Forelimb muscle (tissue), 1 donor: Measurements from ENCODE around the gene GALNTL6. TPM values are rescaled to one million over a fixed set of nuclear protein-coding genes. Genes with fewer than 3 reads are reported as not detected.
"Not testable (repeated sequence)": the region's sequence is repeated elsewhere in the genome, so short reads cannot be mapped to it uniquely, and the experiment has no call there.

ENCODE experiments used
- DNase-seq: peaks from one replicate; pipeline ENCODE4 v3.0.0-alpha.2; 2013; ENCODE audit warnings: low read depth
- polyA plus RNA-seq: library from polyadenylated mRNA; unstranded; fragments of 120-200 nt; gene quantifications from one replicate; pipeline ENCODE4 v1.2.1, GENCODE V29; 2013; ENCODE audit not compliant: insufficient read length

GALNTL6 gene
- polyA plus RNA-seq, 1 donor: 0.47 TPM

DNA sequence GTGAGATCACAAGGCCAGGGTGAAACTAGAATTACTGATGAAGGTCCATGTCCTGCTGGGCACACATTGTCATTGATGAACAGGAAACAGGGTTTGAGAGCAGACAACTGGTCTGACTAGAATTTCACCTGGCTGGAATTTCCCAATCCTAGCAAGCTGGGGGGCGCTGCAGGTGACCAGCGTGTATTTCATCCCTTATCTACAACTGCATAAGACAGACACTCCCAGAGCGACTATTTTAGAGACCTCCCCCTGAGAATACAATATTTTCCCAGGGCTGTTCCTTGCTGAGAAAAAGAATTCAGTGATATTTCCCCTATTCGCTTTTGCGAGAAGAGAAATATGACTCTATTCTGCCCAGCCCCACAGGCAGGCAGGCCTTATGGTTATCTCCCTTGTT lies 922.8 kb downstream of the GALNTL6 start:
- no peak for DNase-seq

DNA sequence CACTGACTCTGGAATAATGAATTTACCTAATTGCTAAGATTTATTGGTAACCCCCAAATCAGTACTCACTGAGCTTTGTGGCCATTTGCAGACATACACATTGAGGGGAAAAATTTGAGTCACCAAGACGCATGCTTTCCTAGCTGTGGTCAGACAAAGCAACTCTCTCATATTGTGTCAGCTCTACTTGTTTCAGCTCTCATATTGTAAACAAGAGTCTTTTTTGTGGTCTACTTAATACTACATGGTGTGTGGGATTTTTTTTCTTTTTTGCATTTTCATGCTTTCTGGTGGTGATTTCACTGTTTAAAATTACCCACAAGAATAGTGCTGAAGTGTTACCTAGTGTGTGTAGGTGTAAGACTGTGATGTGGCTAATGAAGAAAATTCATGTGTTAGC lies 927.2 kb downstream of the GALNTL6 start:
- DNase-seq: no peak

DNA sequence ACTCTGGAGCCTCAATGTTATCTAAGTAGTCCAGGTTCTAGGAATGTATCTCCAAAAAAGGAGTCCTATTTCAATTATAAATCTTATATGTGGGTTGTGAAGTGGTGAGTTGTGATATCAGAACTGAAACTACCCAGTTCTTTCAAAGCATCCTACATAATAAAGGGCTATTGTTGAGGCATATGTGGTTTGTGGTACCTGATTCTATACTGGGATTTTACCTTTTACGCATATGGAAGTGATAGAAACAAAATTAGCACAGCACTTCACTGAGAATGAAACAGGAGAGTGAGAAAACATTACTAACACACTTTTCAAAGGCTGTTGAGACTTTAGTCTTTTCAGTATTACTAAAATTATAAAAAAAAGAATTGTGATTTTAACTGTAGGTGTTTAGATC lies 937.7 kb downstream of the GALNTL6 start:
- DNase-seq: no peak

DNA sequence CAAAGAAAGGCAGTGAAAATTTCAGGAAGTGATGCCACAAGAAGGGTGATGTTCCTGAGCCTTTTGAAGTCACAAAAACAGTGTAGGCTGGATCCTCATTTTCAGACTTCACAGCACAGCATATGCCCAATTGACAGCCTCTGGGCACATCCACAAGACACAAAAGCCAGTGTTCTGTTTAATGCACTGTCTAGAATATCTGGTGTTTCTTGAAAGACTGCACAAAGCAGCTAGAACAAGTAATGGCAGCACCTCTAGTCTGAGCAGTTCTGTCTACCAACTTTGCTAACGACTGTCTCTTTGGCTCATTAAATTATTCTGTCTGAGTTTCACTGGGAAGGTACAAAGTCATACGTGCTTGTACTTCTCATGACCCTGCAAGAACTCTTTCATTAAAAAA lies 938.3 kb downstream of the GALNTL6 start:
- no peak for DNase-seq

DNA sequence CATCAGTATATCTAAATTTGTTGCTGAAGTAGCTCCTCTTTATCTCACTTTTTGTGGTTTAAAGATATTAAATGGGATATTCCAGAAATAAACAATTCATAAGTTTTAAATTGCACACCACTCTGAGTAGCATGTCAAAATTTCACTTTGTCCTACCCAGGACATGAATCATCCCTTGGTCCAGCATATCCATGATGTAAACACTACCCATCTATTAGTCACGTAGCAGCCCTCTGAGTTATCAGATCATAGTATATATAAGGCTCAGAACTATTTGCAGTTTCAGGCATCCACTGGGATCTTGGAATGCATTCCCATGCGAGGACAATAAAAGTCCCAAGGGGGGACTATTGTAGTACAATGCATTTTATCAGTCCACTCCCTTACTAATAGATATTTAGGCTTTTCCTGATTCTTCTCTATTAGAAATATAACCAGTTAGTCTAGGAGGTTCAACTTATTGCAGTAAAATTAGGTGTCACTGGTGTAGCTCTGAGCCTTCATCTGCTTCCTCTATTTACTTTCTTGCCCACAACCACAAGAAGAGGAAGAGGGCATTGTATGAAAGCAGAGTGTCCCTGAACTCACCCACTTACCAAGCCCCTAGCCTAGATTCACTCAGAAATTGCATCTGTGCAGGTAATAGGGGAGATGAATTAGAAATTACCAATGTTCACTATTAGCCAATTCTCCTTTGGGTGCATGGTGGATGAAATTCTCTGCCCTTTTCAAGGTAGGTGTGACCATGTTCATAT lies 945.6 kb downstream of the GALNTL6 start:
- no peak for DNase-seq

DNA sequence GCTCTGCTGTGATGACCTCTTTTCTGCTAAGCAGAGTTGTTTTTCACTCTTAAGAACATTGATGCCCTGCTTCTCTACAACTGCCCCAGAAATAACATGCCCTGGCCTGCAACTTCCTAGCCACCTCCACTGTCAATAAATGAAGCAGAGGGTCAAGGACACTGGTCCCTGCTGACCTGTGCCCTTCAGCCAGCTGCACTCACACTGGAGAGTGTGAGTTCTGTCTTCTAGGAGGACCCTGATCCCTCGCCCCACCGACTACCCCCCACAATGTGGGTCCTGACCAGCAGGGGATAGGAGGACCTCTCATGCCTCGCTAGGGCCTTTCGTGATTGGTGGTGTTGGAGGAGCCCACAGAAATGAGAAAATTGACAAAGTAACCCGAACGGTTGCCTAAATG lies 947.3 kb downstream of the GALNTL6 start:
- DNase-seq: no peak

DNA sequence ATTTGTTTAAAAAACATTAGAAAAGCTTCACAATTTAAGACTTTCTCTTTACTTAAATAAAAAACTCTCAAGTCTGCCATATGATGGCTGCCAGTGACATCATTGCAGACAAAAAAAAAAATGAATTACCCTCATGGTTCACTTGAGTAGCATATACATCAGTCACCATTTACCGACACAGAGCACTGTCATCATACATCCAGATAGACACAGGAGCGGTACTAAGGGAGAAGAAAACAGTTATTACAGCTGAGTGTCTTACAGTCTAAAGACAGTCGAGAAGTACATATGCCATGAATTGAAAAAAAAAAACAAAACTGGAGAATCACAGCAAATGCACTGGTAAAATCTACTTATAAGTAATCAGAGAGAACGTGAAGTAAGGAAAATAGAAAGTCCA lies 949.7 kb downstream of the GALNTL6 start:
- DNase-seq: no peak

DNA sequence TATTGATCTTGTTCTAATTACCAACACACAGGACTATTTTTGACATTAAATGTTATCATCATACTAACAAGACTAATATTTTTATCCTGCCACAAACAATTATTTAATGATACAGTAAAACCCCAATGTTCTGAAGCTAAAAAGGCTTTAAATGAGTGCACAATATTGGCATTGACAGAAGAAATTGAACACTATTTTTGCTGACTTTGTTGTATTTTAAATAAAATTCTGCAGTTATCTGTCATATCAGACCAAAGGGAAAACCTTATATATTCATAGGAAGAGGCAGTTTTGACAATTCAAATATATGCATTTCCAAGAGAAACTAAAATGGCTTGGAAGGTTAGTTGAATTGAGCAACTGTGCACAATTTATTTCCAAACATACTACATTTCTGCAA lies 957.6 kb downstream of the GALNTL6 start:
- no peak for DNase-seq

DNA sequence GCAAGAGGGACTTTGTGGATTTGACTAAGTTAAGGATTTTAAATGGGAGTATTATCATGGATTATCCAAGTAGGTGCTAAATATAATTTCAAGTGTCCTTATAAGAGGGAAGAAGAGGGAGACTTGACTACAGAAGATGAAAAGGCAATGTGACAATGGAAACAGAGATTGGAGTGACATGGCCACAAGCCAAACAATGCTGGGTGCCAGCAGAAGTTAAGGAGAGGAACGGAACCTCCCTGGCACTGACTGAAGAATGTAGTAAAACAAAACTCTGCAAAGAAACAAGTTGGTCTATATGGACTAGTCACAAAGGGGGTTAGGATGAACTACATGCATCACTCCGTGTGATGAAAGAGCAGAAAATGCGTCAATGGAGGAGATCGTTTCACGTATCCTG lies 959.6 kb downstream of the GALNTL6 start:
- DNase-seq: no peak

DNA sequence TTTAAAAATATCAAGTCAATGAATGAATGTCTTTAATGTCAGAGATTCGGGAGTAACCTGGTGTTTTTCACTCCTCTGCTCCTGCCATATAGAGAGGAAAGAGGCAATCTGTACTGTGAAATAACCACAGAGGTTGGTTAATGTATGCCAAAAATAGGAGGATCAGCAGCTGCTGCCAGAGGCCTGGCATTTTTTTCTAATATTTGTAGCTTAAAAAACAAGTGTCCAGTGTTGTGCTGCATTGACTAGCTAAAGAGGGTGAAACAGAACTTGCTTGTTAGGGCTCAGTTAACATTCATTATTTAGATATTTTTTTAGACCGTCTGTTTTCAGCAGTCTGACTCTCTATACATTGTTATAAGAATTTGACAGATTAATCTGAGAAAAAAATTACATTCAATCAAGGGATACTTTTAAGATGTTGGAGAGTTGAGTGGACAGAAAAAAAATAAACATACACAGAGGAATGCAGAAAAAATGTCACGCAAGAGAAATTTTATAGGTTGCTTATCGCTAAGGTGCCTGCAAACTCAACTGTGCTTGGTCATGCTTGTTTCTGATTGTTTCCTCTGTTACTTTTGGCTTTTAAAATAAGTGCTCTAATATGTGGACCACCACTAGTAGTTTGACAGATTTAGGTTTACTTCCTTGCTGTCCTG lies 963.1 kb downstream of the GALNTL6 start:
- DNase-seq: no peak

DNA sequence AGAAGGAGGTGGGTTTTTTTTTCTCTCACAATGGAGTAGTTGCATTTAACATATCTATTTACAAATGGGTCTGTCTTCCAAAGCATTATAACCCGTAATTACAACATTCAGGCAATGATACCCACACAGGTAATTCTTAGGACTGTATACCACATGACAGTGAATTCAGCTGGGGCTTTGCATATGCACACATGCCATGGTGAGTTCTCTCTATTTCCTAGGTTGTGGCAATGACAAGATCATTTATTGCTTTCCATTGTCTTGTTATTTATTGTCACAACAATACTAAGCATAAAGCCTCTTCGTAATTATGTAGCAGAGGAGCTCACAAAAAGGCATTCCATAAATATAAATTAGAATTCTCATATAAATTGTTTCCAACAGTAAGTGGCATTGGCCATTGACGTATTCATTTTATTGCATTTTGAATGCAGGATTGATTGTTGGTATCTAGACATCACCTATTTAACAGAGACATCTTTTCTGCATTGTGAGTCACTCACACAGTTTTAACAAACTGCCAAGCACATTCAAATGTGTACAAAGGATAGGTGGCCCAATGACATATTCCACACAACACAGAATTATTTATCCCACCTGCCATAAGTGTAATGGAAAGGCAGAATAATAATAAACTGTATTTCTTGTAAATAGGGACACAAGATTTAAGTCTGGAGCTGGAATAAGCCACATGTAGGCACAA lies 964.7 kb downstream of the GALNTL6 start:
- DNase-seq: no peak

DNA sequence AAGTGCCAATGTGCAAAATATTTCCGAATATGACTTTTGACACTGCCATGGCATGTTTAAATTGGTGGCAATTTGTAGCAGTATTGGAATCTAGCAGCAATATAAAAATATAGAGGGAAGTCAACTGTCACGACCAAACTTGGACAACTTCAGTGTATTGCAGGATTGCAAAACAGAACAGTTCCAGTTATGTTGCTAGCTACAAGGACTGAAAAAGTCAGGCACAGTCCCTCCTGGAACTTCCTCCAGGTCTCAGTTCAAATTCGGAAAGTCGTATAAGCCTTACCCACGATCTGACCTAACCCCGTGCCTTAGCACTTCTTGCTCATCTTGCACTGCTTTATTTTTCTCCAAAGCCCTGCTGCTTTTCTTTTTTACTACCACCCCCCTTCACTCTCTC lies 965.4 kb downstream of the GALNTL6 start:
- no peak for DNase-seq

DNA sequence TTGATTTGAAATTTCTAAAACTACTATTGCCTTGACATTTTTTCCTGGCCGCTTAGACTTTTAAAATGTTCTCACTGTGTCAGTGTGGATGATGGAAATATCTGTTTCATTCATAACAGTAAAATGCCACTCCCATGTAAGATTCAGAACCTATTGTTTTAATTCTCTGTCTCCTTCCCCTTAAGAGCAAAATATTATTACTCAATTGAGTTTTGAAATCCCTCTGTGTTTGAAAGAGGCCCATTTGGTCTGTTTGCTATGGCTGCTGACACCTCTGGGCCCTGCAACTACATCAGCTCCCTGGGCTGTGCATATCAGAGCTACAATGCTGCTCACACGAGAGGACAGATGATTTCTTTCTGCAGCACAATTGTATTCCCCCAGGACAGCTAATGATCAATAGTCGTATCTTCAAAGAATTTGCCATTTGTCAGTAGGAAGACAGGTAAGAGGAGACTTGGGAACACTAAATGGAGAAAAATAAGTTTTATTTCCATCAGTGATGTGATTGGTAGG lies 967.4 kb downstream of the GALNTL6 start:
- DNase-seq: no peak

DNA sequence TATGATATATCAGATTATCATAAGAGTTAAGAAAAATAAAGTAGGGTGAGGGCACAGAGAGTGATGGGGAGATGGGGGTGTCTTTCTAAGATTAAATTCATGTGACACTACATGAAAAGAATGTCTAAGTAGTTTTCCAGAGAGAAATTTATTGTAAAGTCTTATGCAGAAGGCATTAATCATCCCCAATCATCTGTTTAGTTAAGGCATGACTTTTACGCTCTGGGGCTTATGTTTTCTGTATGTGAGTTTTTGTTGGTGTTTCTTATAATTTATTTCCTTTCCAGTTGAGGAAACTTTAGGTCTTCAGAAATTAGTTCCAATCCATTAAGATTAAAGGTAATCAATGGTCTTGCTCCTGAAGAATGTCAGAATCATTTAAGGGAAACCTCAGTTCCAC lies 972.4 kb downstream of the GALNTL6 start:
- no peak for DNase-seq

DNA sequence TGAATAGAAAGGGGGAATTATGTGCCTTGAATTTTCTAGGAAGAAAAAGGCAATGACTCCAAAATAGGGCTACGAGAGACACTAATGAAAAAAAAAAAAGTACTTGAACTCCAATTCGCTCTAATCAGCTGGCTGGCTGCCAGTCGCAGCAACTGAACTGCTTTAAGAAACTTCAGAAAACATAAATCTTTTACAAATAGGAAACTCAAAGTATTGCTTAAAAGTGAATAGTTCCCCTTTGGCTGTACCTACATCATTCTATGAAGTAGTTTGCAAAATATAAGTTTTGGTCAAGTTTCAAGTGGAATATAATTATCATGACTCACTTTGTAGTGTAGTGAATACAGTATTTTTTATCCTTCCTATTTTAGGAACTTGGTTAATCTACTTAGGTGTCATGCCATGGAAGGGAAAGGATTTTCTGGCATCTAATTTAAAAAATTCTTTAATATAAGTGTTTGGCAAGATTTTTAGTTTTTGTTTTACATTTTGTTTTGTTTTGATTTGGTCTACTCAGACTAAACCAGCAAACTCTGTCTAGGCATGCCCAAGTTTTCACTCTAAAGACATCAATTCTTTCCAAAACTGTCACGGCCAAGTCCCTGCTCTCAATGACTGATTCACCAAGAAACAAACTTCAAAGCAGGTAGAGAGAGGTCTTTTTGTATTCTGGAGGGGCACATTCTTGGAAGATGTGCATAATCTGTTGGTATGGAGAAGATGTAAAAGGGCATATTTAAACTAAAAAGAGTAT lies 973.0 kb downstream of the GALNTL6 start:
- no peak for DNase-seq

DNA sequence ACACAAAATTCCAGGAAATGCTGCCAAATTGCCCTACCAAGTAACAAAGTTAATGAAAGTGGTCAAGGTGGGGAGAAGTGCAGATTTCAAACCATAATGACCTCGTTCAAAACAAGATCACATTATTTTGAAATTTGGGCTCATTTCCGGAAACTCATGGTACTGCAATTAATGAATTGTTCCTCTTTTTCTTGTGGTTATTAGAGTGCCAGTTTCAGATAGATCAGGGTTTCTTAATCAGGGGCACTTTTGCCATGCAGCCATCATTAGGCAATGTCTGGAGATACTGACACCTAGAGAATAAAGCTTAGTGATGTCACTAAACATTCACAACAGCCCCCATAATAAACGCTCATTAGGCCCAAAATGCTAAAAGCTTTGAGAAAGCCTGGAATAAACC lies 973.9 kb downstream of the GALNTL6 start:
- no peak for DNase-seq

DNA sequence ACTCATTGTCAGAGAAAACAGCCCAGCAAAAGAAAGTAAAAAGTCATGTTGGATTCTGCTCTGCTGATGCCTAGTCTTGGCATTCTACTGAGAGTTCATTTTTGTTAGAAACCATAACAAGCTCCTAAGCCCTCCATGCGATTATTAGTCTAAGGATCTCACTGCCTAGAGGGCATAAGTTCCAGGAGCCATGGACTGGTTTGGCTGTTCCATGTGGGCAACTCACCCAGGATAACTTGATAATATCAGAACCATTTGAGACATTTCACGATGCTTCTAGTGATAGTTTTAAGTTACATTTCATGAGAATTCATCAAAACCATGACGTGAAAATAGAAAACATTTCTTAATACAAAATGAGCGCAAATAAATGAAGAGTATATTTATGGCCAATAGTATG lies 978.6 kb downstream of the GALNTL6 start:
- DNase-seq: no peak

DNA sequence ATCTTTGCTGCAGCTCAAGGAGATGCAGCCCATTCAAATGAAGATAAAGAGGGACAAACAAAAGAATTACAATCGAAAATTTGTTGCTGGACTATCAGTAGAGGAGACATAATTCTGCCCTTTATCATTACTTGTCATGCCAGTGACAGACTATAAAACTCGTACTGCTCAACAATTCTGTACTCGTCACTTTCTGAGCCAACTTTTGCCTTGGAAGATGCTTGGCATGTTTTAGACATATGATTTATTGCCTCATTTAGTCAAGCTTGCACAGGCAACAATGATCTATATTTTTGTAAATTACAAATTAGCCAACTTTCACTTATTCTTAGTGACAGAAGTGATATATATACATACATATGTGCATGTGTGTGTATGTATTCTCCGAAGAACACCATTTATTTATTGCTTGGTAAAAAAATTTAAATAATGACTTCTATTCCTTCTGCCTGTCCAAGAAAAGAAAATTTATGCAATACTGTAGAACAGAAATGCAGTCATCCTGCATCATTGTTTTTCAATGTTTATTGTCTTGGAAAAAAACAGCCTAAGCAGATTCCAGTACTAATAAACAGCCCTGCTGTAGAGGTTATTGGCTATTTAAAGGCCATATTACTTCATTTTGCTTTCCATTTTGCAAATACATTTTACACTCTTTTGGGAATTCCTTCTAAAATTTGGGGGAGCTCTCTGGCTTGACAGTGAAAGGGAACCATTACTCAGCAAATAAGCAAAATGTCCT lies 980.5 kb downstream of the GALNTL6 start:
- DNase-seq: no peak

DNA sequence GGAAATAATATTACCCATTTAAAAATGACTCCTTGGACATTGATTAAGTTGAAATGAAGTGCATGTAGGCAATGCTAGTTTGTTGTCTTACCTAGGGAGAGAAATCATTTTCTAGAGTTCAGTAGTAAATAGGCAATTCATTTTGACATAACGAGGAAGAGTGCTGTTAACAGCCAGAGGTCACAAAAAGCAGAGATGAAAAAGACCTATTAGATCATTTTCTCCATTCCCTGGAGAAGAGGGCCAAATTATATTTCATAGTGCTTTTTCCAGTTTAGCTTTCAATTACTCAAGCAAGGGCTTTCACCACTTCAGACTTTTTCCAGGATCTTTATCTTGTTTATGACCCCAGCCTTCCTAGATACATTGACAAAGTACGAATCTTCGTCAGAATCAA lies 981.1 kb downstream of the GALNTL6 start:
- DNase-seq: no peak

DNA sequence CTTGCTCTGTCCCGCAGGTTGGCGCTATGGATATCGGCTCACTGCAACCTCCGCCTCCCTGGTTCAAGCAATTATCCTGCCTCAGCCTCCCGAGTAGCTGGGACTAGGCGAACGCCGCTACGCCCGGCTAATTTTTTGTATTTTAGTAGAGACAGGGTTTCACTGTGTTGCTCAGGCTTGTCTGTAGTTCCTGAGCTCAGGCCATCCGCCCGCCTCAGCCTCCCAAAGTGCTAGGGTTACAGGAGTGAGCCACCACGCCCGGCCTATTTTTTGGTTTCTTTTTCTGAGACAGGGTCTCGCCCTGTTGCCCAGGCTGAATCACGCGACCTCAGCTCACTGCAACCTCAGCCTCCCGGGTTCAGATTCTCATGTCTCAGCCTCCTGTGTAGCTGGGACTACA lies 984.1 kb downstream of the GALNTL6 start:
- not testable (repeated sequence) for DNase-seq

DNA sequence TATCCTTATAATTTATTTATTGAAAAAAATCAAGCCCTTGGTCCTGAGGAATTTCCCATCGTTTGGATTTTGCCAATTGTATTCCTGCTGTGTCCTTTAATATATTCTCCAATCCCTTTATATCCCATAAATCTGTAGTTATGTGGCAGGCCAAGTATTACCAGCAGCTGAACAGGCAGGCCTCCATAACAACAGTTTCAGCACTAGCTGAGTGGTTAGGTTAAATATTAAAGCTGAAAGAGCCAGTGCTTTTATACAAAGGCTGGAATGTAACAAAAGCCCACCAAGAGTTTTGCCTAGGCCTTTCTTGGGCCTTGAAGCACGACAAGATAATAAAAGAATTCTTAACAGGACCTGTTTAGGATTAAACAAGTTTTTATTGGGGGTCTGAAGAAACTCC lies 988.8 kb downstream of the GALNTL6 start:
- DNase-seq: no peak
